SHP77 treated with DMSO at 0.1 percent for 48 hours (cell line): Measurements from ENCODE around the gene TMEM255A.

ENCODE experiments used
- DNase-seq: peaks from one replicate; lab custom pipeline; 2025; lab: John Stamatoyannopoulos, UW

Gene TMEM255A

GRCh38 chrX:120308558-120308957 is 2.7 kb downstream of the TMEM255A start:
- DNase-seq, result no peak

- no peak for DNase-seq
These were observed 4.6 kb downstream of the TMEM255A start for GRCh38 chrX:120306630-120307029.

GRCh38 chrX:120305531-120306141 is 5.6 kb downstream of the TMEM255A start:
- DNase-seq, result no peak

- DNase-seq, result no peak
These were observed 7.0 kb downstream of the TMEM255A start for GRCh38 chrX:120304256-120304655.

GRCh38 chrX:120302434-120302833 is 8.8 kb downstream of the TMEM255A start:
- DNase-seq, result no peak

GRCh38 chrX:120301960-120302359 is 9.3 kb downstream of the TMEM255A start:
- DNase-seq, result no peak

- DNase-seq, result no peak
These were observed 9.8 kb downstream of the TMEM255A start for GRCh38 chrX:120301497-120301896.

GRCh38 chrX:120299928-120300327 is 11.3 kb downstream of the TMEM255A start:
- DNase-seq, result no peak

GRCh38 chrX:120297923-120298322 is 13.3 kb downstream of the TMEM255A start:
- no peak for DNase-seq

- no peak for DNase-seq
These were observed 16.6 kb downstream of the TMEM255A start for GRCh38 chrX:120294651-120295050.

- no peak for DNase-seq
These were observed 18.2 kb downstream of the TMEM255A start for GRCh38 chrX:120293015-120293414.

GRCh38 chrX:120291211-120291610 is 20.1 kb downstream of the TMEM255A start:
- no peak for DNase-seq

GRCh38 chrX:120290107-120290506 is 21.2 kb downstream of the TMEM255A start:
- no peak for DNase-seq

GRCh38 chrX:120287513-120288112 is 23.6 kb downstream of the TMEM255A start:
- no peak for DNase-seq

- DNase-seq, result no peak
These were observed 24.3 kb downstream of the TMEM255A start for GRCh38 chrX:120286733-120287512.

GRCh38 chrX:120282697-120283096 is 28.6 kb downstream of the TMEM255A start:
- DNase-seq, result no peak

- no peak for DNase-seq
These were observed 29.5 kb downstream of the TMEM255A start for GRCh38 chrX:120281761-120282160.

GRCh38 chrX:120281021-120281624 is 30.1 kb downstream of the TMEM255A start:
- no peak for DNase-seq

- DNase-seq, result no peak
These were observed 36.3 kb downstream of the TMEM255A start for GRCh38 chrX:120274958-120275357.

GRCh38 chrX:120274145-120274544 is 37.1 kb downstream of the TMEM255A start:
- no peak for DNase-seq

GRCh38 chrX:120271218-120271617 is 40.0 kb downstream of the TMEM255A start:
- no peak for DNase-seq

- DNase-seq, result no peak
These were observed 40.7 kb downstream of the TMEM255A start for GRCh38 chrX:120270567-120270966.
